PC-9 (cell line): Measurements from ENCODE around the gene ENG. TPM values are rescaled to one million over a fixed set of nuclear protein-coding genes. Genes with fewer than 3 reads are reported as not detected.

ENCODE experiments used
- BruUV-seq: library from RNA; stranded (reverse); fragments of 400-500 nt; replicated peaks from 2 replicates; lab custom pipeline; 2021; lab: Mats Ljungman, UMichigan
- CTCF ChIA-PET: fragments of 300-600 bp; sonication (Branson Sonifier 250); formaldehyde crosslinking; loops from one replicate; lab custom pipeline; 2022; ENCODE audit warnings: antibody characterized with exemption; lab: Charles Lee
- POLR2A ChIA-PET: fragments of 300-600 bp; sonication (Branson Sonifier 250); formaldehyde crosslinking; loops from one replicate; lab custom pipeline; 2022; ENCODE audit warnings: antibody characterized with exemption; ENCODE audit not compliant: unreplicated experiment; lab: Charles Lee
- DNase-seq, 2 experiments: peaks; one replicate each; pipeline versions ENCODE4 v3.0.0 to v3.0.0-alpha.2; 2015 to 2022; ENCODE audit warnings: mixed read lengths in 1 of 2
- H2AFZ ChIP-seq: fragments of 200-600 bp; sonication (generic); 2 replicates; pipeline ENCODE4 v1.8.1; 2017; ENCODE audit warnings: antibody characterized with exemption
- H3F3A ChIP-seq: fragments of 200-600 bp; sonication (generic); 2 replicates; pipeline ENCODE4 v1.8.1; 2017; ENCODE audit warnings: antibody characterized with exemption, mild to moderate bottlenecking, low read depth; ENCODE audit not compliant: insufficient read depth
- H3K27ac ChIP-seq: fragments of 200-600 bp; sonication (generic); 2 replicates; pipeline ENCODE4 v1.6.1; 2016; ENCODE audit warnings: mixed run types
- H3K27me3 ChIP-seq: fragments of 200-600 bp; sonication (generic); 2 replicates; pipeline ENCODE4 v1.6.1; 2016; ENCODE audit warnings: low read depth, mixed run types; ENCODE audit not compliant: insufficient read depth
- H3K36me3 ChIP-seq: fragments of 200-600 bp; sonication (generic); 2 replicates; pipeline ENCODE4 v1.6.1; 2016; ENCODE audit warnings: low read depth, mixed run types
- H3K4me1 ChIP-seq: fragments of 200-600 bp; sonication (generic); replicated peaks from 2 replicates; pipeline ENCODE4 v1.6.1; 2016; ENCODE audit warnings: mixed run types; ENCODE audit not compliant: insufficient read depth
- H3K4me2 ChIP-seq: fragments of 200-600 bp; sonication (generic); 2 replicates; pipeline ENCODE4 v1.6.1; 2017; ENCODE audit warnings: mixed run types
- H3K4me3 ChIP-seq: fragments of 200-600 bp; sonication (generic); 2 replicates; pipeline ENCODE4 v1.6.1; 2016; ENCODE audit warnings: mixed run types
- H3K79me2 ChIP-seq: fragments of 200-600 bp; sonication (generic); 2 replicates; pipeline ENCODE4 v1.6.1; 2017; ENCODE audit warnings: low read depth, mixed run types
- H3K9me2 ChIP-seq: fragments of 200-600 bp; sonication (generic); 2 replicates; pipeline ENCODE4 v1.8.1; 2017; ENCODE audit warnings: mild to moderate bottlenecking; ENCODE audit not compliant: insufficient read depth
- H3K9me3 ChIP-seq: fragments of 200-600 bp; sonication (generic); 2 replicates; pipeline ENCODE4 v1.8.1; 2016; ENCODE audit warnings: low read depth; ENCODE audit not compliant: insufficient read depth
- H4K20me1 ChIP-seq: fragments of 200-600 bp; sonication (generic); 2 replicates; pipeline ENCODE4 v1.8.1; 2017; ENCODE audit not compliant: insufficient read depth
- EZH2 ChIP-seq: fragments of 200-600 bp; sonication (generic); IDR thresholded peaks from 2 replicates; pipeline ENCODE4 v1.8.0; 2017; ENCODE audit warnings: antibody characterized with exemption, low read depth
- intact Hi-C: fragments of 100-400 bp; cut with micrococcal nuclease; formaldehyde crosslinking; loops from one replicate; pipeline ENCODE4 v1.10.0; 2022; ENCODE audit not compliant: unreplicated experiment
- total RNA-seq: library from RNA; stranded (reverse); gene quantifications from 2 replicates; pipeline ENCODE4 v1.2.3, GENCODE V29; 2021
- TF ChIP-seq, protein P1 (sequence below): fragments of 200-600 bp; sonication (generic); conservative IDR thresholded peaks from 2 replicates; pipeline ENCODE4 v1.6.1; 2017; ENCODE audit warnings: mixed run types, antibody characterized with exemption, mild to moderate bottlenecking, moderate library complexity

Gene ENG
- total RNA-seq, 1 experiment from 2014 or later: 23.1 TPM

- no peak overlapping the region for H3K4me3 ChIP-seq
- H3K27me3 ChIP-seq: no peaks in the 10 kb centered on the region
- H3K36me3 ChIP-seq: no peaks in the 10 kb centered on the region
- ChIA-PET CTCF (no interaction called here), POLR2A (no interaction called here)
- no peaks in the 10 kb centered on the region for H3K9me2 ChIP-seq
- DNase-seq: no peak
- no peak overlapping the region for H2AFZ ChIP-seq
- TF ChIP-seq, protein P1, sequence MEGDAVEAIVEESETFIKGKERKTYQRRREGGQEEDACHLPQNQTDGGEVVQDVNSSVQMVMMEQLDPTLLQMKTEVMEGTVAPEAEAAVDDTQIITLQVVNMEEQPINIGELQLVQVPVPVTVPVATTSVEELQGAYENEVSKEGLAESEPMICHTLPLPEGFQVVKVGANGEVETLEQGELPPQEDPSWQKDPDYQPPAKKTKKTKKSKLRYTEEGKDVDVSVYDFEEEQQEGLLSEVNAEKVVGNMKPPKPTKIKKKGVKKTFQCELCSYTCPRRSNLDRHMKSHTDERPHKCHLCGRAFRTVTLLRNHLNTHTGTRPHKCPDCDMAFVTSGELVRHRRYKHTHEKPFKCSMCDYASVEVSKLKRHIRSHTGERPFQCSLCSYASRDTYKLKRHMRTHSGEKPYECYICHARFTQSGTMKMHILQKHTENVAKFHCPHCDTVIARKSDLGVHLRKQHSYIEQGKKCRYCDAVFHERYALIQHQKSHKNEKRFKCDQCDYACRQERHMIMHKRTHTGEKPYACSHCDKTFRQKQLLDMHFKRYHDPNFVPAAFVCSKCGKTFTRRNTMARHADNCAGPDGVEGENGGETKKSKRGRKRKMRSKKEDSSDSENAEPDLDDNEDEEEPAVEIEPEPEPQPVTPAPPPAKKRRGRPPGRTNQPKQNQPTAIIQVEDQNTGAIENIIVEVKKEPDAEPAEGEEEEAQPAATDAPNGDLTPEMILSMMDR: no peak
- no peak for TF ChIP-seq EZH2
- no peaks in the 10 kb centered on the region for H3K79me2 ChIP-seq
- H3K27ac ChIP-seq: no peak overlapping the region
- no peaks in the 10 kb centered on the region for H4K20me1 ChIP-seq
- H3K4me2 ChIP-seq: no peak overlapping the region
- H3F3A ChIP-seq: no peaks in the 10 kb centered on the region
- H3K4me1 ChIP-seq: no peaks in the 10 kb centered on the region
- intact Hi-C loops: no loop called here
- no peaks in the 10 kb centered on the region for H3K9me3 ChIP-seq
- no TSS peak for BruUV-seq
These were observed 25.1 kb downstream of the ENG start for GRCh38 chr9:127829205-127829906.

GRCh38 chr9:127828262-127829031 is 26.0 kb downstream of the ENG start:
- H3K9me2 ChIP-seq: no peaks in the 10 kb centered on the region
- H3K4me1 ChIP-seq: no peaks in the 10 kb centered on the region
- POLR2A ChIA-PET: no interaction called here
- H3K9me3 ChIP-seq: no peaks in the 10 kb centered on the region
- TF ChIP-seq EZH2: no peak
- BruUV-seq: no TSS peak
- H3K27ac ChIP-seq: no peak overlapping the region
- no peak overlapping the region for H3K4me2 ChIP-seq
- no peak overlapping the region for H2AFZ ChIP-seq
- no peaks in the 10 kb centered on the region for H3K79me2 ChIP-seq
- no peaks in the 10 kb centered on the region for H4K20me1 ChIP-seq
- intact Hi-C loops: no loop called here
- CTCF ChIA-PET: no interaction called here
- no peaks in the 10 kb centered on the region for H3K27me3 ChIP-seq
- peak in 1 of 2 experiments; percentile 59 for DNase-seq
- H3F3A ChIP-seq: peaks cover 4% of the 10 kb centered on the region; the same call in 1 of the 2 replicates
- H3K4me3 ChIP-seq: no peak overlapping the region
- H3K36me3 ChIP-seq: no peaks in the 10 kb centered on the region

- H3K27me3 ChIP-seq: no peaks in the 10 kb centered on the region
- H3K4me3 ChIP-seq: no peak overlapping the region
- no peaks in the 10 kb centered on the region for H3K4me1 ChIP-seq
- H2AFZ ChIP-seq: no peak overlapping the region
- H3F3A ChIP-seq: peaks cover 22% of the 10 kb centered on the region; the same call in 1 of the 2 replicates
- no peaks in the 10 kb centered on the region for H3K9me2 ChIP-seq
- ChIA-PET POLR2A (no interaction called here), CTCF (no interaction called here)
- DNase-seq: no peak
- H4K20me1 ChIP-seq: no peaks in the 10 kb centered on the region
- H3K4me2 ChIP-seq: no peak overlapping the region
- no peaks in the 10 kb centered on the region for H3K79me2 ChIP-seq
- no peaks in the 10 kb centered on the region for H3K36me3 ChIP-seq
- intact Hi-C loops: no loop called here
- no TSS peak for BruUV-seq
- TF ChIP-seq EZH2: no peak
- TF ChIP-seq, protein P1: no peak
- no peak overlapping the region for H3K27ac ChIP-seq
- no peaks in the 10 kb centered on the region for H3K9me3 ChIP-seq
These were observed 28.1 kb downstream of the ENG start for GRCh38 chr9:127826253-127826913.
